ENCODE data around the gene DCAF17.

DCAF17 gene, protein sequence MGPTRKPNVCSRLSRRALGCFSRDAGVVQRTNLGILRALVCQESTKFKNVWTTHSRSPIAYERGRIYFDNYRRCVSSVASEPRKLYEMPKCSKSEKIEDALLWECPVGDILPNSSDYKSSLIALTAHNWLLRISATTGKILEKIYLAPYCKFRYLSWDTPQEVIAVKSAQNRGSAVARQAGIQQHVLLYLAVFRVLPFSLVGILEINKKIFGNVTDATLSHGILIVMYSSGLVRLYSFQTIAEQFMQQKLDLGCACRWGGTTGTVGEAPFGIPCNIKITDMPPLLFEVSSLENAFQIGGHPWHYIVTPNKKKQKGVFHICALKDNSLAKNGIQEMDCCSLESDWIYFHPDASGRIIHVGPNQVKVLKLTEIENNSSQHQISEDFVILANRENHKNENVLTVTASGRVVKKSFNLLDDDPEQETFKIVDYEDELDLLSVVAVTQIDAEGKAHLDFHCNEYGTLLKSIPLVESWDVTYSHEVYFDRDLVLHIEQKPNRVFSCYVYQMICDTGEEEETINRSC

GRCh38 chr2:171434013-171434989, at the start of gene DCAF17:
TSS of gene DCAF17 (plus strand) at chr2:171434226. CDS start at chr2:171434578, 352 bp downstream.
- in situ Hi-C loops (cut with MboI; ENCODE audit: low sequenced_read_pairs), result no loop called here

- in situ Hi-C loops (cut with MboI; ENCODE audit: low sequenced_read_pairs), result no loop called here
Observed at GRCh38 chr2:171386627-171387026, 47.4 kb upstream of the DCAF17 start.

DNA sequence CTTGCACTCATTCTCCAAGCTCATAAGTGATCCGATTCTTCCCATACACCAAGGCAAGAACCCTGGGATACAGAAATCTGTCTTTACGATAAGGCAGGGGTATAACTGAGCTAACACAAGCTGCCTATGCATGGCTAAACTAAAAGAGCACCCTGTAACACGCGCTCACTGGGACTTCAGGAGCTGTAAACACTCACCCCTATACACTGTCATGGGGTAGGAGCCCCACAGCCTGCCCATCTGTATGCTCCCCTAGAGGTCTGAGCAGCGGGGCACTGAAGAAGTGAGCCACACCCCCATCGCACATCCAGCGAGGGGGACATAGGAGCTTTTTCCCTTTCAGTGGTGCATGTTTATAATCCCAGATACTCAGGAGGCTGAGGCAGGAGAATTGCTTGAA, 47.0 kb upstream of the DCAF17 start:
- in situ Hi-C loops (cut with MboI; ENCODE audit: low sequenced_read_pairs), result no loop called here

GRCh38 chr2:171389325-171389724, 44.7 kb upstream of the DCAF17 start:
- in situ Hi-C loops (cut with MboI; ENCODE audit: low sequenced_read_pairs), result no loop called here

GRCh38 chr2:171389780-171390179, 44.2 kb upstream of the DCAF17 start:
- in situ Hi-C loops (cut with MboI; ENCODE audit: low sequenced_read_pairs), result no loop called here

GRCh38 chr2:171390941-171391516, 43.0 kb upstream of the DCAF17 start:
- in situ Hi-C loops (cut with MboI; ENCODE audit: low sequenced_read_pairs), result no loop called here

GRCh38 chr2:171391532-171391931, 42.5 kb upstream of the DCAF17 start:
- in situ Hi-C loops (cut with MboI; ENCODE audit: low sequenced_read_pairs), result no loop called here

- in situ Hi-C loops (cut with MboI; ENCODE audit: low sequenced_read_pairs), result no loop called here
Observed at GRCh38 chr2:171393487-171393886, 40.5 kb upstream of the DCAF17 start.

GRCh38 chr2:171394164-171394740, 39.8 kb upstream of the DCAF17 start:
- in situ Hi-C loops (cut with MboI; ENCODE audit: low sequenced_read_pairs), result no loop called here

DNA sequence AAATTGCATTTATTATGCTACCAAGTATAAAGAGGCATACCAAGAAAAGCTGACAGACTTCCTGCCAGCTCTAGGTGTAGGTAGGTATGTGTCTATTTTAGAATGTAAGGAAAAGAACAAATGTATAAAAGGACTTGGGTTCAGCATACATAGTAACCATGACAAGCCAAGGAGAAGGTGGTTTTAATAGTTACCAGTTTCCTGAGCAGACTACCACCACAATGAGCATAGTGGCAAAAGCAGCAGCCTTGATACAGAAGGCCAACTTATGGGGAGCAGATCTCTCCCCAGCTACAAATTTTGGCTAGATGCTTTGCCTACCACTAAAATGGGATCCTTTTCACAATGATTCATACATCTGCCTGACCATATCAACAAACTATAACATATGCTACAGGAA, 34.7 kb upstream of the DCAF17 start:
- in situ Hi-C loops (cut with MboI; ENCODE audit: low sequenced_read_pairs), result no loop called here

DNA sequence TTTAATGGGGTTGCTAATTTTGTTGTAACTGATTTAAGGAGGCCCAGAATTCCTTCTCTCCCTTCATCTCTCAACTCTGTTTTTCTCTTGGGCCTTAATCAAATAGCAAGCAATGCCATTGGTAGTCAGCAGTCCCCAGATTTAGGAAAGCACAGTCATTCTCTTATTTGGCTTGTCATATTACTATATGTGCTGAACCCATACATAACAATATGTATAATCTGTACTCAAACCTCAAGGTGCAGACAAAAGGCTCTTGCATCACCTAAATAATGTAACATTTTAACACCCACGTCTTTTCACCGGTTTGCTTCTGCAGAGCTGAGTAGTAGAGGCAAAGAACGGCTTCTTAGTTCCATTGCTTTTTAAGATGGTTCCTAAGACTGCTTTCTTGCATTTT, 33.6 kb upstream of the DCAF17 start:
- in situ Hi-C loops (cut with MboI; ENCODE audit: low sequenced_read_pairs), result no loop called here

GRCh38 chr2:171401947-171402346, 32.1 kb upstream of the DCAF17 start:
- in situ Hi-C loops (cut with MboI; ENCODE audit: low sequenced_read_pairs), result no loop called here

- in situ Hi-C loops (cut with MboI; ENCODE audit: low sequenced_read_pairs), result no loop called here
Observed at GRCh38 chr2:171402906-171403580, 31.0 kb upstream of the DCAF17 start.

- in situ Hi-C loops (cut with MboI; ENCODE audit: low sequenced_read_pairs), result no loop called here
Observed at GRCh38 chr2:171404261-171404660, 29.8 kb upstream of the DCAF17 start.

GRCh38 chr2:171404719-171405118, 29.3 kb upstream of the DCAF17 start:
- in situ Hi-C loops (cut with MboI; ENCODE audit: low sequenced_read_pairs), result no loop called here

DNA sequence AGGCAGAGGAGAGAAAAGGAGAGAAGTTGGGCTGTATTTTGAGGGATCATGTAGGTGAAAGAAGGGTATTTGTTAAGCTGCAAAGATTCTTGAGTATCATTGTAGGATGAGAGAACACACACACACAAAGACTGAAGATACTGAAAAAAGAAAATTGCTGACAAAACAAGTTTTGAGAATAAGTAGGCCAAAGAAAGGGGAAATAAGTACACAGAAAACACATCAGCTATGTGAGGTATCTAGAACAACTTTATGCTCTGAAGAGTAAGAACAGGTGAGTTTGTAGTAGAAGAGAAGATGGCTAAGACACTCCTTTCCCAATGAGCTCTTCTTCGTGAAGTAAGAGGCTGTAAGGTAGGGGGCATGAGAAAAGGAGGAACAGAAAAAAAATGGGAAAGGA, 28.5 kb upstream of the DCAF17 start:
- in situ Hi-C loops (cut with MboI; ENCODE audit: low sequenced_read_pairs), result no loop called here

GRCh38 chr2:171406044-171406443, 28.0 kb upstream of the DCAF17 start:
- in situ Hi-C loops (cut with MboI; ENCODE audit: low sequenced_read_pairs), result no loop called here

DNA sequence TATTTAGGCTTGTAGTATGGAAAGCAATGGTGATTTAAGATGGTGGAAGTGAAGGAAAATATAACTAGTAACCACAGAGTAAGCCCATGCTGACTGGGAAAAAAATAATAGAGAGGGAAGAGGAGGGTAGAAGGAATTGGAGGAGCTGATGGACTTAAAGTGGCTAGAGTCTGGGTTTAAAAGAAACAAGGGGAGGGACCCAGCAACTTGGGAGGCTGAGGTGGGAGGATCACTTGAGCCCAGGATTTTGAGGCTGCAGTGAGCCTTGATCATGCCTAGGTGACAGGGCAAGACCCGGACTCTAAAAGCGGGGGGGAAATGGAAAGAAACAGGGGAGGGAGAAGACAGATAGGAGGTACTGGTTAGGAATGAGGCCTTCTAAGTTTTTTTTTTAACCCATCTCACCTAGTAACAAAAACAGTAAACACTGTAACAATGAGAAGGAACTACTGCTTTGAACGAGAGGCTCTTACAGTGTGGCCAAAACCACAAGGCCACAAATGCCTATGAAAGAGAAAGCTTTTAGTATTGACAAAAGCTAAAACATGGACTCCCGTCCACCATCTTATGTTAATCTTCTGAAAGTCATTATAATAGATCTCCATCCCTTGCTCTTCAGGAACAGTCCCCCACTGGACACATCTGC, 26.9 kb upstream of the DCAF17 start:
- in situ Hi-C loops (cut with MboI; ENCODE audit: low sequenced_read_pairs), result no loop called here

DNA sequence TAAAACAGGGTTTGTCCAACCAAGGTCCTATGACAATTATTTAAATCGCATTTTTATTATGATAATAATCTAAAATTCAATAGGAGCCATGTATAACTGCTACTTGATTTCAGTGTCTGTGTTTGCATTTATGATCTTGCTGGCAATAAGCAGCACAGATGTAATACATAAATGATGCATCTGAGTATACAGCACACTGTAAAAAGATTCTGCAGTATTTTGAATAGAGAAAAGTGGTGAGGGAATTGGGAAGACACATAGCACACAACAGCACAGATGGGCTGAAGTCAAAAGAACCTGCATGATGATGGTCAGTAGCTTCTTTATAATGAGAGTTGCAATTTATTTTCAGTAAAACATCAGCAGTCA, 26.4 kb upstream of the DCAF17 start:
- in situ Hi-C loops (cut with MboI; ENCODE audit: low sequenced_read_pairs), result no loop called here

DNA sequence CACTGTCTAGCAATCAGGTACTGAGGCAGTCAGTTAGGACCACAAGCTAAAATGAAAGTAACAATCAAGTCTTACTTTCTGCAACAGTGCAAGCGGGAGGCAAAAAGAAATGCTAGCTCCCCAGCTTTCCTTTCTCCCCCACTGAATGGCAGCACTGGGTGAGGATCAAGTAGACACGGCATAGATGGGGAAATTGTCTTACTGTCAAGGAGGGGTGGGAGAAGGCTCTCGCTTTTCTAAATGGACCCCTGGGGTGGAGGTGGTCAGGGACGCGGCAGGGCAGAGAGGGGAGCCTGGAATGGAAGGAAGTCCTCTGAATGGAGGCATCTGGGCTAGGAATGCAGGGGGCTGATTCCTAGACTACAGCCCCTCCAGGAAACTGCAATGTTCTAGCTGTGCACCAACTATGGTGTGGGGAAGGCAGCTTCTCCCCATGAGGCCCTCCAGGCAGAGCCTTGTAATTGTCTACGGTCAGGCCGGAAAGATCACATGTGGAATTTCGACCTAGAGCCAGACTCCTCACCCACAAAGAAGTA, 24.5 kb upstream of the DCAF17 start:
- in situ Hi-C loops (cut with MboI; ENCODE audit: low sequenced_read_pairs), result no loop called here

All from HL-60/S4 (cell line).